ENCODE results near the gene IL1RAPL1.
A peak's percentile ranks its signal among the peaks of the same experiment; 100 is the strongest.

IL1RAPL1 gene

DNA sequence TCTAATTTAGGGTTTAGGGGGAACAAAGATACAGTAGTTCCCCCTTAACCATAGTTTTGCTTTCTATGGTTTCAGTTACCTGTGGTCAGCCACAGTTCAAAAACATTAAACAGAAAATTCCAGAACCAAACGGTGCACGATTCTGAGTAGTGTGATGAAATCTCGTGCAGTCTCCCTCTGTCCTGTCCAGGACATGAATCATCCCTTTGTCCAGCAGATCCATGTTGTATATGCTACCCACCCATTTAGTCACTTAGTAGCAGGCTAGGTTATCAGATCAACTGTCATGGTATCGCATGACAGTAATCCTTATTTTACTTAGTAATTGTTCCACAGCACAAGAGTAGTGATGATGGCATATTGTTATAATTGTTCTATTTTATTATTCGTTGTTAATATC, 556.1 kb downstream of the IL1RAPL1 start:
- DNase-seq, result no peak

DNA sequence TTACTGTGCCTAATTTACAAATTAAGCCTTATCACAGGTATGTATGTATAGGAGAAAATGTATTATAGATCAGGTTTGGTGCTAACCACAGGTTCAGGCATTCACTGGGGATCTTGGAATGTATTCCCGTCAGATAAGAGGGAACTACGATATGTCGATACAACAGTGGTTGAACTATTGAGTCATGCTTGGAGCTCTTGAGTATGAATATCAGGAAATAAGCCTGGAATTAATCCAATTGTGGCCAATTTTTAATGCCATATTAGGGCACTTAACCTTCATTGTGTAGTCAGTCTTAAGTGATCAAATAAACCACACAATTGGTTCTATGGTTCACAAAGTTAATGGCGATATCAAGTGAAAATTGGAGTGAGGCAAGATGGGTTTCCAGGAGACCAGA, 556.5 kb downstream of the IL1RAPL1 start:
- no peak for DNase-seq

DNA sequence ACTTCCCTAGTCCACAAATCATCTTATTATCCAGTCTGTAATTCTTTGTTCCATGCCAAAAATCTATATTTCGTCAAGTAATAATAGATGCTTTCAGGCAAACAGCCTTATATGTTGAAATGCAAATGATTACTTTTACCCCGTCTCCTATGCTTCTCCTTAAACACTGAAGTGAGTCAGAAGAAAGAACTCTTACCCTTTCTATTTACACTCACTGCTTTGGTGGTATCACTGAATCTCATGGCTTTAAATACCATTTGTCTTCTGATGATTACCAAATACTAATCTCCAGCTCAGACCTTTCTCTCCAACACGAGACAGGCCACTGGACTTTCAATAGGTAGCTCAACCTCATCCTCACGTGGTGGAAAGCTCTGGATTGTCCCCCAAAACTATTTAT, 558.1 kb downstream of the IL1RAPL1 start:
- DNase-seq, result no peak

DNA sequence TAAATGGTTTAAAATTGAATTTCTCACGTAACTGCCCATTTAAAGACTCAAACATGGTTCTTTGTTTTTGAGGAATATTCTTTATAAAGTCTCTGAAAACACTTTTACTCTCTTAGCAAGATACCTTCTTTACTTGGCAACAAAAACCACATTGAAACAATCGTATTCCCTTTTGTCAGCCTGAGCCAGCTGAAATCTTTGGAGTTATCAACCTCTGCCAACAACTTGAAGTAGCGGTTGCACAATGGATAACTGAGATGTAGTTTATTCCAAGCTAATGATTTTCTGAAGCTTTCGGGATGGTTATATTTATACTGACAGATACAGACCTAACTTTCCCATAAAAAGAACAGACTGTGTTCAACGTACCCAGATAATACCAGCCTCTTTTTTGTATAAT, 561.3 kb downstream of the IL1RAPL1 start:
- DNase-seq, result no peak

DNA sequence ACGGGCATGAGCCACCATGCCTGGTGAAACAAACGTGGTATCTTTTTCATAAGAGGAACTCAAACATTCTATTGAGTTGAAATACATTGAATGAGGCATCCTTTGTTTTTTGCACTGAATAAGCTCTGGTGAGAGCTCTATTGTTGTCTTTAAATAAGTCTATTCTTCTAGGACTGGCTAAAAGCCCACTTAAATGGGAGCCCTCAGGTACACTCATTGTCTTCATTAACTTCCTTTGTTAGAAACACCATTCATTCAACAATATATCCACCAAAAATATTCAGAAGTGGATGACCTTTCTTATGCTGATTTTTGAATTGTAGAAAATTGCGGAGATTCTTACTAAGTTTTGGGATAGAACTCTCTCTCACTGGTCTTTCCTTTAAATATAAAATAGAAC, 568.0 kb downstream of the IL1RAPL1 start:
- DNase-seq, result no peak

DNA sequence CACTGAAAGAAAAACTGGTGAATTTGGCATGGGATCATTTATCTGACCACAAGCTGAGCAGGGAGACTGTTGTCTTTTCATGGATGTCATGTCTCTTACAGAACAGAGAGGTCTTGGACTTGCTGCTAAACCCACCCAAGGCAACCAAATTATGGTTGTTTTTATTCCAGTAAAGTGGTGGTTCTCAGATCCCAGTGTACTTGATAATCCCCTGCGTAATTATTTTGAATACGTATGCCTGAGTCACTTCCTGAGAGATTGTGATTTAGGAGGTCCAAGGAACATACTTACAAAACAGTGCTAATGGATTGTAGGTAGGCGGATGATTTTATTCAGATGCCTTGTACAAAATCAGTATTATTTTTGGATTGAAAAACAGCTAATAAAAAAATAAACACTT, 585.6 kb downstream of the IL1RAPL1 start:
- DNase-seq, result no peak

DNA sequence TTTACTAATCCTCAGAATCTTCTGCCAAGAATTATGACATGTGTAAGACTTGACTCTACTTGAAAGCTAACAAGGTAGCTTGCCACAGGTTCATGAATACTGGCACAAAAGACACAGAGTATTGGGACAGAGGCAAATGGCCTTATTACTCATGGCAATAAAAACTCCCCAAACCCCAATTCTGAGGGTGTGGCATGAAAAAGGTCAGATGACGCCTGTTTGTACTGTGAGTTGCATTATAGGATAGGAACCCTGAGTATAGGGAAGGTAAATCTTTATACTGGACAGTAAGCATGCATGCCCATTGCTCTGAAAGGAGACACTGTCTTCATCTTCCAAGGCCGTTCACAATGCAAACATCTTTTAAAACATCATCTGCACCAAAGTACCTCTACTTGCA, 600.0 kb downstream of the IL1RAPL1 start:
- no peak for DNase-seq

DNA sequence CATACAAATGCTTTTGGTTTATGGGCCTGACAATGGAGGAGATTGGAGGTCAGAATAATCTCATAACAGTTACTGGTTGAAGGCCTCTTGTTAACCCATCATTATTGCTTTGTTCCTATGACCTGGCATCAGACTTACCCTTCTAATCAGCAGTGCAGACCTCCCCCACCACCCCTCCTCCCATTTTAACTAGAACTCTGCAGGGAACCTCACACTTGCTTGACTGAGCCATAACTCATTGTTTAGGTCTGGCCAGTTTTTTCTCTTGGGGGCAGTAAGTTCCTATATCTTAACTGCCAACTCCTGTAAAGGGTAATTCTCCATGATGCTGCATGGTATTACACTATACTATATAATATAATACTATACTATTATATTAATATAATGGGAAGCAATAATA, 609.3 kb downstream of the IL1RAPL1 start:
- DNase-seq, result no peak

DNA sequence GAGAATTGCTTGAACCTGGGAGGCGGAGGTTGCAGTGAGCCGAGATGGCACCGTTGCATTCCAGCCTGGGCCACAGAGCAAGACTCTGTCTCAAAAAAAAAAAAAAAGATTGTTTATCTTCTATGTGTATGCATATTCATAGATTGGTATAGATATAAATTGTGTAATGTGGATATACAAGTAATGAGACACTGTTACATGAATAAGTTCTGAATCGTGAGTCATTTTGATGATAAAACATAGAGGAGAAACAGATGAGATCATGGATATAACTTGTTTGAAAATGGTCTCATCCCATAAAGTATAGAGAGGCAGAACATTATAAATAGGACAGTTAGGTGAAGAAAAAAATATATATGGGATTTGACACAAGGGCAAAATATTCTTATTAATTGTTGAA, 628.0 kb downstream of the IL1RAPL1 start:
- DNase-seq, result no peak

DNA sequence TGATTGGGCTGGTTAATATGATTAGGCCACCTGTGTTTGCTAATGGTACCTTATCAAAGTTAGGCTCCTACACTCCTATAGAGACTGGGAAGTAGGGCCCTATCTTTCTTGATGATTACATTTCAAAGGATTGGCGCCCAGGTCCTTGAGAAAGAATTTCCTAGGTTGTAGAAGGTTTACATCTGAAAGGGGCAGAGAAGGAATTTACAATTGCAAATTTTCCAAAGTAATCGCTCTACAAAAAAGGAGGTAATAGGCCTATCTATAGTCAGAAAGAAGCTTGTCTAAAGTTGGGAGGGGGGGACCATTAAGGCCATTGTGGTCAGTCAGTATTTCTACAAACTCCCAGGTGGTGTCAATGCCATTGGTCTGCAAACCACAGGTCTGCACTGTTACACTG, 638.4 kb downstream of the IL1RAPL1 start:
- DNase-seq, result no peak

DNA sequence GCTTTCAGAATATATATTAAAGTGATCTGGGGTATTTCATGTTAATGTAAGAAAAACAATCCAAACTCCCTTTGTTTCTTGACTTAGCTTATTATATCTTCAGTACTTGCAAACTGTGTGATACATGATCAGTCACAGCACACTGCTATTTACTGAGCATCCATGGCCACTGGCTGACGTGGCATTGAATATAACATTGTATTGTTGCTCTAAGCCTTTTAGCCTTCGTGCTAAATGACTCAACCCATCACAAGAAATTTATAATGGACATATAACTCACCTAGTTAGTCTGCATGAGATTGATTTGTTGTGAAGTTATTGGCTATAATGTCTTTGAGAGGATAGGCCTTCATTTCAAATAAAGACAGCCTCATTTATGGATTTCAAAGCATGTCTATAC, 642.6 kb downstream of the IL1RAPL1 start:
- no peak for DNase-seq

DNA sequence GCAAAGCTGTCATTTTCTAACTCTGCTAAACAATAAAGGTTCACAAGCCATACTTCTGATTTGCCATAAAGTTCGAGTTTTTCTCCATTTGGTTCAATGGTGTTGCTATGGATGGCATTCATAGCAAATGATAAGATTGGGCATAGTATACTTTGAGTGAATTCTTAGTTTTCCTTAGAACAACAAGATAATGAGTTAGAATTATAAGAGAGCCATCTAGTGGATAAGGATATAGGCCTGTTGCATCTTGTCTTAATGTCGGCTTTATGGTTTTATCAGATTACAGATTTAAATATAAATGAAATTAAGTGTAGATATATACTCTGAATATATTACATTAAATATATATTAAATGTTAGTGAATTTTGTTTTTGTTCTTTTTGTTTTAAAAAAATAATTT, 644.6 kb downstream of the IL1RAPL1 start:
- no peak for DNase-seq

DNA sequence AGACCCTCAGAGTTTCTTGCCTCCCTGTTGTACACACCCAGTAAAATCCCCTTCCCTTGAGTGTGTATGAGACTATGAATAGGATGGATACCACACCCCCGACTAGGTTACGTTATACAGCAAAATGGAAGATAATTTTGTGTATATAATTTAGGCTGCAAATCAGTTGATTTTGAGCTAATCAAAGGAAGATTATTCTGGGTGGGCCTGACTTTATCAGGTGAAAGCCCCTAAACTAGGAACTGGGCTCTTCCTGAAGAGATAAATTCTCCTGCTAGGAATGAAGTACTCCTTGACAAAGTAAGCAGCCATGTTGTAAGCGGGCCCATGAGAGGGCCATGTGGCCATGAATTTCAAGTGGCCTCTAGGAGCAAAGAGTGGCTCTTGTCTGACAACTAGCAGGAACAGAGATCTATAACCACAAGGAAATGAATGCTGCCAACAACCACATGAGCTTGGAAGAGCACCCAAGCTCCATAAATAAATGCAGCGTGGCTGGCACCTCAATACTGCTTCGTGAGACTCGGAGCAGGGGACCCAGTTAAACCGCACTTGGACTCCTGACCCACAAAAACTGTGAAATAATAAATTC, 646.4 kb downstream of the IL1RAPL1 start:
- no peak for DNase-seq

DNA sequence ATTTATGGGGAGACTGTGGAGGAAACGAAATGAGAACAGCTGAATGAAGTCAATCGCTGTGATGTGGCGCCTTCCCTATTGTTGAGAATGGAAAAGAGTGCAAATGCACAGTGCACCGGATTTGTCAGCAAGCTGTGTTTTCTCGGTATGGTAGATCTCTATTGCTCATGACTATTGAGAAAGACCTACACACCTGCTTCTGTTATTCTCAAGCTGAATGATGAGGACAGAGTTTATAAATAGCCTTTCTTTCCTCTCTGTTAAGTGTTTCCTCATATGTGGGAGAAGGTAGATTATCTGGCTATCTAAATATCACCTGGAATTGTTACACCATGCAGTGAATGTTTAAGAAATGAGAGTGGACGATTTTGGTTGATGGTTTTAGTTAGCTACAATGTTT, 650.7 kb downstream of the IL1RAPL1 start:
- peak; percentile 6 for DNase-seq

DNA sequence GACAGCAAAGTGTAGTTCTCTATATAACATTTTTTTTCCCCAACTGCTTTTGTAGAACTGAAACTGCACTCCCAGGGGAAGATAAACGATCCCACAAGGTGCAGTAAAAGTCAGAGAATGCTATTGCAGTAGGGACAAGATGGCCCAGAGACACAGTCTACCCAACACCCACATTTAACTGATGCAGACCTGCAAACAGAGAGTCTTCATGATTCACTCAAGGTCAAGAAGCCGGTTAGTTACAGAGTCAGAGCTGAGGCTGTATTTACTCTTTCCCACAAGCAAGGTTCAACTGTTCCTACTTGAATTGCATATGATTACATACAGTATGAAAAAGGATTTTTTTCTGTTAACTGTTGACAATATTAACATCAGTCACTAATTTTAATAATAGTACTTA, 654.6 kb downstream of the IL1RAPL1 start:
- no peak for DNase-seq

DNA sequence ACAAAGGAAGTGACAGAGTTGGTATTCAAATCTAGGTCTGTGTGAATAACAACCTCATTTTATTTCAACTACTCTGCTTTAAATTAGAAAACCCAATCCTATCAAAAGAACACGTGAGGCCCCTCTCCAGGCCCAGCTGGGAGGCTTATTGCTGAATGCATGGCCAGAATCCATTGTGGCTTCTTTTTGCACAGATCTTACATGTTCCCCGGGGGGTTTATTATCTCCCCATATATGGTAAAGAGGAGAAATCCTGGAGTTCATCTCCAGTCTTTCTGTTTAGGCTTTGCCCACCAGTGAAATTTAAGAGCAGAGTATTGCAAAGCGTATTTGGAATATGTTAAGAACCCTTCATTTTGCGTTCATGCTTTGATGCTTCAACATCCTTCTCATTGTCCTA, 655.6 kb downstream of the IL1RAPL1 start:
- no peak for DNase-seq

DNA sequence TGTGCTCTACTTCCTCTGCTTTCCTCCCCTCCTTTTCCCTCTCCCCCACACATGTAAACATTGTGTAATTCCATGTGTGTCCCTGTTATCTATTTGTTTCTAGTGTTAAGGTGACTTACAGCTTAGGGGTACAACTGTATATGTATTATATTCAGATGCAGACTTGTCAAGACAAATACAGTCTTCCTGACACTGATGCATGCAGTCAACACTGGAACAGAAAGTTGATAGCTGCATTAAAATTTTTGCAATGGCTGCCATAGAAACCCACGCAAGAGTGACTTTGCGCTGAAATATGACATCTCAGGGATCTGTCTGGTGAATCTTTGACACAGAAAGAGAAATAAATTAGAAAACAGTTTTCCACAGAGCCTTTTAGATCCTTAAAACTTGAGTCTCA, 656.7 kb downstream of the IL1RAPL1 start:
- DNase-seq, result no peak

DNA sequence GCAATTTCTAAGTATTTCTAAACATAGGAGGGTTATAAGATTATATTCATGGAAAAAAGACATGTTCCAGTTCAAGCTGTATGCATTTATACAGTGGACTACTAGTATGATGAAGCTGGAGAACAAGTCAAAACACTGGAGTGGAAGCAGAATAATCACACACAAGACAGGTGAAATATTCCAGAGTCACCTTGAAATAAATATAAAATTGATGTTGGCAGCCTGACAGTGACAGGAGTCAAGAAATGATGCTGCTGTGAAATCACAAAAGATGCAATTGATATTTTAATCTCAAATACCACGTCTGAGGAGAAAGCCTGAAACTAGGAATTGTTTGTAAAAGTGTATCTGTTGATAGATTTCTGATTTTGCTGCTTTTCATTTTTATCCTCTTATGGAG, 667.3 kb downstream of the IL1RAPL1 start:
- no peak for DNase-seq

DNA sequence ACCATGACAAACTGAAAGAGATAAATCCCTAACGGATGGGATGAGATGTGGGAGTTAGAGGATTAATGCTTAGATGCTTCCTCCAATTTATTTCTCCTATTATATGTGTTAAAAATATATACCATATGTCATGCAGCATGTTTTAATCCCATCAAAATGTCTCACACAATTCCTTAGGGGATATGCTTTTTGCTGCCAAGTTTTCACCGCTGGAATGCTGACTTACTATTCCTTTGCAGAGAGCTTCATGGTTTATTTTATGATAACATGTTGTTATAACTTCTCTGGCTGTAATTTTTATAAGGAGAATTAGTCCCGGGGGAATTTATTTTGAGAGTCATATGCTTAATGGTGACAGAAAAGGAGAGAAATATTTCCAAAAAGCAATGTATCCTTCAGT, 670.3 kb downstream of the IL1RAPL1 start:
- DNase-seq, result no peak

DNA sequence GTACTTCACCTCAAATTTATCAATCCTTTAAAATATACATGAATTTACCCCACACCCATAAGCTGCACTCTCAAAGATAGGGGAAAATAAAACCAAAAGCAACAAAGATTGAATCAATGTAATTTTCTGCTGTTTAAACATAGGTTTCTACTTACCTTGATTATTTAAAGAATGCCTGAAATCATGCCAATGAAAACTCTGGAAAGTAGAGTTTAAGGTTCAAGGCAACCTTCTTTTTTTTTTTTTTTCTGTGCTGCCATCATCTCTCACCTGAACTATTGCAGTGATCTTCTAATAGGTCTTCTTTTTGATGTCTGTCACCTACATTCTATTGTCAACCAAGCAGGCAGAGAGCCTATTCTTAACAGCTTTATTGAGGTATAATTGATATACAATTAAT, 682.1 kb downstream of the IL1RAPL1 start:
- no peak for DNase-seq

DNA sequence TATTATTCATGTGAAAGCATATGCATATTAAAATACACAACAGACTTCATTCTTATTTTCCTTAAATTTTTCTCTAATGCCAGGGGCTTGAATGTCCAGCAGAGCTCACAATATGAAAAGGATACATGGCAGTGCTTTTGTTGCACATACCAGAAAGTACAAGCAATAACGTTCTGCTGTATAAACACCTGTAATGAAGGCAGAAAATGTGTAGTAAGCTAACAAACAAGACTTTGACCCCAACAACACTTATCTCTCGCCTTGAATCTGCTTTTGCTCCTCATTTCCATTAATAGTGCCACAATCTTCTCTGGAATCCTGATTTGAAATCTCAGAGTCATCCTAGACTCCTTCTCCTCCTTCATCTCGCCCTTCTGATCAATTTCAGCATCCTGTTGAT, 687.3 kb downstream of the IL1RAPL1 start:
- no peak for DNase-seq

DNA sequence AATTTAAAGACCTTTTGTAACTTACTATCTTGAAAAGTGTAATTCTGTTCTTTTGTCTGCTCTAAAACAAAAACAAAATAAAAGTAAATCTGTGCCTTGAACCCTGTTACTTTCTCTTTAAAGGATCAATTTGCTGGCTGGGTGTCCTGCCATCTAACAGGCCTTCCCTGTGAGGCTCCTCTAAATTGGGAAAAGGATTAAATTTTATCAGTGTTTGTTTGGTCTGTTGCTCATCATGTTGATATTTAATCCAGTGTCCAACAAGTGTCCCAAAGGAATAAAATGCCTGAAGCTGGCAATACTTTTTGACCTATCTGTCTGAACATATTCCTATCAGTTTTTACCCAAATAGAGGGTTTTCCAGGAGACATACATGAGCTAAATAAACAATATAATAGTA, 688.7 kb downstream of the IL1RAPL1 start:
- DNase-seq, result no peak

DNA sequence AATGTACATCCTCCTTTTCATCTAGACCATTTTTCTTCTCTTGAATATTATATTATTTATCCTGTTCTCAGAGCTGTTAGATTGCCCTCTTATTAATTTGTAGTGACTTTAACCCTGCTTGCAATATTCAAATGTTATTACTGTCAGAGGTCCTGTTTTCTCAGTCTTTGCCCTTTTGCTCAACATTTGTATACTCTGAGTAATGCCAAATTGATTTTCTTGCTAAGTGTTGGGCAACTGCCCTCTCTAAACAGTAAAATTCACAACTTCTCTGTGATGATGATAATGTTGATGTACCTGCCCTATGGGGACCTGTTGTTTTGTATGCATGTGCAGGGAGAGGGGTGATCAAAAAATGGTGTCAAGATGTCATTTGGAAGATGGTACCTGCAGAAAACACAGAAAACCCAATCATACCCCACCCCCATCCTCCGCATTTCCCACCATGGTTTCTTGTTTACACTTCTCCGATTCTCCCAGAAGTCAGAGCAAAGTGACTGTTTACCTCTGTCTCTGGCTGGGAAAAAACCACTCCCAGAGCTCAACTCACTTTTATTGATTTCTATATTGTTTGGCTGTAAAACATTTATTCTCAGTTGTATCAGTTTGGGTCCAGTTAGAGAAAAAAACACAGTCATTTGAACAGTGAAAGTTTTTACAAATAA, 694.0 kb downstream of the IL1RAPL1 start:
- DNase-seq, result no peak

DNA sequence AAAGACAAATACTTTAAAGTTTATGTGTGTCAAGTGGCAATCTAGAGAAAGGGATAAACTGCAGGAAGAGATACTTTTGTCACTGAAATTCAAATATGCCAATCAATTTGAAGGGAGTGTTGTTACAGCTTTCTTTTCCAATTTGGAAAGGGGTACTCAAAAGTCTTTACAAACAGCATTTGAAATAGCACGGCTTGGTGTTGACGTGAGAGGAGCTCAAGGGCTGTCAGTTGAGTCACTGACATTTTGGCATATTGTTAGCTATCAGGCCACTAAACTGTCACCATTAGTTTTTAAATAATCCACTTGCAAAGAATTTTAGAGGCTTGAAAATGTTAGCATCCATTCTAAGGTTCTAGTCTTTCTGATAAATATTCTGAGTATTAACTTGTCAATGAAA, 698.4 kb downstream of the IL1RAPL1 start:
- DNase-seq, result no peak

DNA sequence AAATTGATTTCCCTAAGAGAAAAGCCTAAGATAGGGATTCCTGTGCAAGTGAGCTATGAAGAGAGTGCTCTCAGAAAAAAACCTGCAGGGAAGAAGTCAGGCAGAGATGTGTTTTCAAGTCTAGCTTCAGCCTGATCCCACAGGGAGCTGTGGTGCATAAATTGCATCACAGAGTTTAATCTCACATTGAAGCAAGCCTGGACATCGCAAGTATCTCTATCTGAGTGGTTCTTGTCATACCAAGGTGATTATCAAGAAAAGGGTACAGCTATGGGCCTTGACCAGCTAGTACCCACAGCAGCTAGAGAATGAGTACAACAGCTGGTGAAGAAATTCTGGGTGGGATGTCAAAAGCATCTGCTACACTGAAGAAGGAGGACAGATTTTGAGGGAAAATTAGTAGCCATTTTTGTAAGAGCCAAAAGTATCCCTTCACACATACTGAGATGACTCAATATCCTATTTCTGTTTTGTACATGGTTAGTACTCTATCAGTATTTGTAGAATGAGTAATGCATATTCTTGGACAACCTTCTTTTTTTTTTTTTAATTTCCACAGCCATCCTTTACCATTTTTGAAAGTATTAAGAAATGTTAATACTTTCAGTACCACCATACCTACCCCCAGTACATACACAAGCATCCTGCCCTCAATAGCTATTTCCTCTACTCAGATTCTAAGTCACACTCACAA, 708.9 kb downstream of the IL1RAPL1 start:
- DNase-seq, result no peak
